ENCODE results near the gene MEIS2. TPM values are rescaled to one million over a fixed set of nuclear protein-coding genes. Genes with fewer than 3 reads are reported as not detected.

Gene MEIS2
- total and polyA plus RNA-seq, 2 experiments from 2014 or later: 0.27 TPM; not detected in 1

- Histone ChIP-seq H3F3A (replicated peaks; ENCODE audit: low read depth) (no peaks in the 10 kb centered on the region), H3K27me3 (ENCODE audit: insufficient read depth) (no peaks in the 10 kb centered on the region), H3K9me2 (ENCODE audit: insufficient read depth) (peaks cover 5% of the 10 kb centered on the region), H4K20me1 (replicated peaks; ENCODE audit: insufficient read depth) (no peaks in the 10 kb centered on the region), H3K79me2 (replicated peaks; ENCODE audit: insufficient read depth) (no peaks in the 10 kb centered on the region), H3K27ac (ENCODE audit: low read depth) (no peak overlapping the region), H2AFZ (no peak overlapping the region), H3K4me1 (ENCODE audit: insufficient read depth) (no peaks in the 10 kb centered on the region), H3K36me3 (ENCODE audit: insufficient read depth) (no peaks in the 10 kb centered on the region), H3K4me3 (no peak overlapping the region), H3K4me2 (no peak overlapping the region)
- no peak for DNase-seq (ENCODE audit: low spot score)
- Mint-ChIP-seq H3K4me1 (peaks cover 18% of the 10 kb centered on the region), H3K27me3 (ENCODE audit: insufficient read depth, low read depth, poor library complexity) (no peaks in the 10 kb centered on the region), H3K4me3 (no peak overlapping the region), H3K36me3 (ENCODE audit: low read depth) (no peaks in the 10 kb centered on the region), H3K9me3 (no peaks in the 10 kb centered on the region), H3K27ac (no peak overlapping the region)
- ATAC-seq: no peak
- TF ChIP-seq POLR2AphosphoS5 (IDR thresholded peaks at IDR 0.05; ENCODE audit: low read depth) (no peak), ZNF331 (CRISPR knock-in tag; IDR thresholded peaks at IDR 0.05; ENCODE audit: low read depth) (no peak), NANOG (IDR thresholded peaks at IDR 0.05; ENCODE audit: borderline replicate concordance) (no peak)
Observed at GRCh38 chr15:36914466-36914865, 185.9 kb downstream of the MEIS2 start.

- H3K27ac ChIP-seq (ENCODE audit: low read depth): no peak overlapping the region
- no peaks in the 10 kb centered on the region for H3F3A ChIP-seq (replicated peaks; ENCODE audit: low read depth)
- no peak overlapping the region for H2AFZ ChIP-seq
- Mint-ChIP-seq H3K9me3 (no peaks in the 10 kb centered on the region), H3K27me3 (ENCODE audit: insufficient read depth, low read depth, poor library complexity) (no peaks in the 10 kb centered on the region), H3K27ac (no peak overlapping the region), H3K4me3 (no peak overlapping the region), H3K4me1 (peaks cover 18% of the 10 kb centered on the region), H3K36me3 (ENCODE audit: low read depth) (no peaks in the 10 kb centered on the region)
- H3K9me2 ChIP-seq (ENCODE audit: insufficient read depth): peaks cover 5% of the 10 kb centered on the region
- ATAC-seq (no peak), DNase-seq (ENCODE audit: low spot score) (no peak)
- no peak overlapping the region for H3K4me2 ChIP-seq
- no peaks in the 10 kb centered on the region for H3K79me2 ChIP-seq (replicated peaks; ENCODE audit: insufficient read depth)
- TF ChIP-seq STAT1 (IDR thresholded peaks at IDR 0.05; ENCODE audit: unreplicated experiment) (no peak), ETS1 (IDR thresholded peaks at IDR 0.05) (no peak)
- peaks cover 10% of the 10 kb centered on the region for H3K4me1 ChIP-seq (ENCODE audit: insufficient read depth)
- H3K27me3 ChIP-seq (ENCODE audit: insufficient read depth): no peaks in the 10 kb centered on the region
- no peaks in the 10 kb centered on the region for H3K36me3 ChIP-seq (ENCODE audit: insufficient read depth)
- H3K4me3 ChIP-seq: no peak overlapping the region
- H4K20me1 ChIP-seq (replicated peaks; ENCODE audit: insufficient read depth): no peaks in the 10 kb centered on the region
Observed at GRCh38 chr15:36912311-36912712, 188.0 kb downstream of the MEIS2 start.

- no peak overlapping the region for H3K4me3 Mint-ChIP-seq
- peaks cover 18% of the 10 kb centered on the region for H3K4me1 Mint-ChIP-seq
- H3K27ac ChIP-seq (ENCODE audit: low read depth): no peak overlapping the region
- H3K27ac Mint-ChIP-seq: no peak overlapping the region
- no peaks in the 10 kb centered on the region for H3K27me3 ChIP-seq (ENCODE audit: insufficient read depth)
- H3K9me2 ChIP-seq (ENCODE audit: insufficient read depth): peaks cover 5% of the 10 kb centered on the region
- ATAC-seq: no peak
- no peaks in the 10 kb centered on the region for H3K36me3 Mint-ChIP-seq (ENCODE audit: low read depth)
- H3K4me2 ChIP-seq: no peak overlapping the region
- no peak overlapping the region for H3K4me3 ChIP-seq
- DNase-seq (ENCODE audit: low spot score): peak; percentile 18
- H3F3A ChIP-seq (replicated peaks; ENCODE audit: low read depth): no peaks in the 10 kb centered on the region
- no peaks in the 10 kb centered on the region for H3K79me2 ChIP-seq (replicated peaks; ENCODE audit: insufficient read depth)
- TF ChIP-seq STAT1 (IDR thresholded peaks at IDR 0.05; ENCODE audit: unreplicated experiment): no peak
- TF ChIP-seq CTCF (conservative IDR thresholded peaks at IDR 0.05; ENCODE audit: low read depth in 2 of 2): no peak
- no peak for TF ChIP-seq EZH2 (IDR thresholded peaks at IDR 0.05; ENCODE audit: low read depth, unreplicated experiment)
- H3K4me1 ChIP-seq (ENCODE audit: insufficient read depth): peaks cover 19% of the 10 kb centered on the region
- H3K9me3 Mint-ChIP-seq: no peaks in the 10 kb centered on the region
- no peaks in the 10 kb centered on the region for H3K36me3 ChIP-seq (ENCODE audit: insufficient read depth)
- no peak overlapping the region for H2AFZ ChIP-seq
- H4K20me1 ChIP-seq (replicated peaks; ENCODE audit: insufficient read depth): no peaks in the 10 kb centered on the region
- no peaks in the 10 kb centered on the region for H3K27me3 Mint-ChIP-seq (ENCODE audit: insufficient read depth, low read depth, poor library complexity)
Observed at GRCh38 chr15:36911322-36911944, 188.9 kb downstream of the MEIS2 start.
